GM10847 (cell line): Measurements from ENCODE around the gene ITGB2.
A peak's percentile ranks its signal among the peaks of the same experiment; 100 is the strongest.

ENCODE experiments used
- POLR2A ChIP-seq: IDR thresholded peaks from 2 replicates; pipeline ENCODE4 v1.6.1; 2011; ENCODE audit not compliant: insufficient read length; ENCODE audit errors: extremely low read depth

ITGB2 gene

DNA sequence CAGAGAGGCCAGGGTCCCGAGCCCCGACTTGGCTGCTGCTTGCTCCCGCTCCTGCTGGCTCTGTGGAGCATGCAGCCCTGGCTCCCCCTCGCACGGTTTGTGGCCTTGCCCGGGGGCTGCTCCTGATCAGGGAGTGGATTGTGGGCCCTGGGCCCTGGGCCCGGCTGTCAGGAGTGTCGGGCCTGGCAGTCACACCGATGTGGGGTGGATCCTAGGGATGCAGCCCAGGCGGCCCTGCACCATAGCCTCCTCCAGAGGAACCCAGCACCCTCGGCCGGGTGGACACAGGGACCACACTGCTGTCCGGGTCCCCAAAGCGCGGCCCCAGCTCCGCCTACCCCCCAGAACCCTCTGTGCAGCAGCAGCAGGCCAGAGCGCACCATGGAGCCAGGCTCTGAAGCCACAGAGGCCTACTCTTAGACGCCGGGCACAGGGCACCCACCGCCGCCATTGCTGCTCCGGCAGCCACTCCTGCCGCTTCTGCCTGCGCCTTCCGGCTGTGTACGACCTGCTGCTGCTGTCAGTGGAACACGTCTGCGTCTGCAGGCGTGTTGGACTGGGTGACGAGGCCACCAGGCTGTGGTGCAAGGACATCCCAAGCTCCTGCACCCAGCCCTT is 28.6 kb upstream of the ITGB2 start:
- TF ChIP-seq POLR2A = no peak

DNA sequence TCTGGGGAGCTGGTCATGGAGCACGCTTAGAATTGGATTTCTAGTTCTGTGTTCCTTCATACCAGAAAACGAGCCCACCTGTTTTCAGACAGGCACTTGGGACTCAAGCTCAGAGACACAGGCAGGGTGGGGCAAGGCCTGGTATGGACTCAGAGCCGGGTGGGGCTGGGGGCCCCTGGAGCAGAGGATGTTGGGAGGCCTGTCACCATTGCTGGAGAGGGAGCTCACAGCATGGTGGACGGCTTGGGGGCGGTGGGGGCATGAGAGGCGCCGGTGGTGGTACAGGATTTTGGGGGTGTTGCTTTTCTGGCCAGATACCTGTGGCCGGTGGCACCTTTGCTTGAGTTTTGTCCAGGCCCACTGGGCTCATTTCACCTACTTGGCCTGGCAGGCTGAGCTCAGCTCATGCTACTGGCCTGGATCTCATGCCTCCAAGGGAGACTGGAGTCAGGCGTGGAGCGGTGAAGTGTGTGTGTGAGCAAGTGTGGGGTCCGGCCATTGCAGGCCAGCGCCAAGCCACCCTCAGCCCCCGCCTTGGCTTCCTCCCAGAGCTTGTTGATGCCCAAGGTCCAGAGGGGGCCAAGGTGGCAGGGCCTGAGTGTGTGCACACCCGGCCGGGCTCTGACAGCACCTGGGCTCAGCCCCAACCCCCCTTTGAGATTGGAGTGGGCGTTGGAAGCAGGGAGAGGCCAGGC is 27.9 kb upstream of the ITGB2 start:
- no peak for TF ChIP-seq POLR2A

DNA sequence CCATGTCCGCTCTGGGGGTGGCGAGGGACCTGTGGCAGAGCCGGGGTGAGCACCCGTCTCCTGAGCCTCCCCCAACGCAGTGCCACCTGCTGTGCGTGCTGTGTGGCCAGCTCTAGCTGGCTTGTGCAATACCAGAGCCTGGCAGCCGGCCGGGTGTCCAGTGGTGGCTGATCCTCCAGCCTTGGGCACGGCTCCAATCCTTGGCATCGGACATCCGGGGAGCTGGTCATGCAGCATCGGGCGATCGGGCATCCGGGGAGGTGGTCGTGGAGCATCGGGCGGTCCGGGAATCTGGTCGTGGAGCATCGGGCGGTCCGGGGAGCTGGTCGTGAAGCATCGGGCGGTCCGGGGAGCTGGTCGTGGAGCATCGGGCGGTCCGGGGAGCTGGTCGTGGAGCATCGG is 27.2 kb upstream of the ITGB2 start:
- no peak for TF ChIP-seq POLR2A

DNA sequence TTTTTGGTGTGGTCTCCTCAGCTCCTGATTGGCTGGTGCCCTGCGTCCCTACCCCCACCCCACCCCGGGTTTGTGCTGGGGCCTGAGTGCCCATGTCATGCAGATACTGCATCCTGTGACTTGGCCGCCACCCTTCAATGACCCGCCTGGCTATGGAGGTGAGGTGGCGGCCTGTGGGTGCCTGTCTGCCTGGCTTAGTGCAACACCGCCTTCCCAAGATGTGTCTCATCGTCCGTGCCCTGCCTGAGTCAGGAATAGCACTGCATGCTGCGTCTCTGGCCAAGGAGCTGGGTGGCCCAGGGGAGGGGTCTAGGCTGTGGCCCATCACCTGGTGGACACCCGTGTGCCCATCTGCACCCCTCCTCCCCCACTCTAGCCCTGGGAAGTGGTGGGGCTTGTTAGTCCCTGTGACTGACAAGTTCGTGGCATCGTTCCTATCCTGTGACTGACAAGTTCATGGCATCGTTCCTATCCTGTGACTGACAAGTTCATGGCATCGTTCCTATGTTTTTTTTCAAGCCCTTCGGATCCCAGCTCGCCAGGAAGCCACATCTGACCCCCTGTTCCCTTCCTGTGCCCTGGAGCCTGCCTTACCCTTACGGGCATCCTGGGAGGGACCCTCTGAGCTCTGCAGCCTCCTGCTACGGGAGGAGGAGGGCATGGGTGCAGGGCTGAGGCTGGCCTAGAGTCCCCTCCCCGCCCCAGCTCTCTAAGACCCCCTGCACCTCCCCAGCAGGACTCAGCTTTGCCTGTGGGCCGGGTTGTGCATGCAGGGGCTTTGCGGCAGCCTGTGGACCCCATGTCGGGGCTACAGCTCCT is 26.6 kb upstream of the ITGB2 start:
- TF ChIP-seq POLR2A = no peak

DNA sequence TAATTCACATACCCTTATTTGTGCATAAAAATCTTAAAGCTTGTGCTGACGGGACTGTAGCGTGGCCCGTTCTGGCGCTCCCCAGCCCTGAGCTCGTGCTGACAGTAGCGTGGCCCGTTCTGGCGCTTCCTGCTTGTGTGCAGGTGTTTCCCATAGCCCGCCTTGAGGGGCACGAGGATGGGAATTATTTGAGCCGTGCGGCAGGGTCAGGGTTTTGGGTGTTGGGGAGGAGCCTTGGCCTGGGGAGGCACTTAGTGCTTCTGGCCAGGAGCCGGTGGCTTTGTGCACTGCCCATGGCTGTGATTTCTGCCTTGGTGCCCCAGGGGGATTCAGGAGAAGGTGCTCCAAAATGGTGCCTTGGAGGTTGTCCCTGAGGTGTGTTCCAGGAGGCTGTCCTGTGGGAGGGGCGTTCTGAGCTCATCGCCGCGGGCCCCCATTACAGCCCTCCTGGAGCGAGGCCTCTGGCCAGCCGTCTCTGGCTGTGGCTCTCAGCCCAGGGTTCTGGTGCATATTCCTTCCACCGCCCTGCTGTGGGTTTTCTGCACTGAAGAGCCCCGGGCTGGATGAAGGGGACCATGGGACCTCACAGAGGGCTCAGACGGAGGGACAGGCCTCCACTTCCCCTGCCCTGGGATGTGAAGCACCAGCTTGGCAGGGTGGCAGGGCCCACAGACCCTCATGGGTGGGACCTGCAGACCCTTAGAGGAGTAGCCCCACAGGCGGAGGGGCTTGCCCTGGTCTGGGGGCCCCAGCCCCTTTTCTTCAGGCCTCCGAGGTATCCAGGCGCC is 25.7 kb upstream of the ITGB2 start:
- no peak for TF ChIP-seq POLR2A

DNA sequence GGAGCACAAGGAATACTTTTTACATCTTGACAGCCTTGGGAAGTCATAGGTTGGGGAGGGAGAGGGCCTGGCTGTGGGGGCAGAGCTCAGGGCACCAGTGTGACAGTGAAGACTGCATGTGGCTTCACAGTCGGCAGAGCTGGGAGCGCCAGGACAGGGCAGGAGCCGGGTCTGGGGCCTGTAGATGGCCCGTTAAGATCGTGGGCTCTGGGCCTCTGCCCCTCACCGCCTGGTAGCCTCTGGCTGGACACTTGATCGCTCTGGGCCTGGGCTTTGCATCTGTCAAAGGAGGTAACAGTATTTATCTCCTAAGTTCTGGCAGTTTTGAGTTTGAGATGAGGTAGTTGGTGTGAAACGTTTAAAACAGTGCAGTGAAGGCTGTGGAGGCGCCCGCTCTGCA is 23.9 kb upstream of the ITGB2 start:
- no peak for TF ChIP-seq POLR2A

DNA sequence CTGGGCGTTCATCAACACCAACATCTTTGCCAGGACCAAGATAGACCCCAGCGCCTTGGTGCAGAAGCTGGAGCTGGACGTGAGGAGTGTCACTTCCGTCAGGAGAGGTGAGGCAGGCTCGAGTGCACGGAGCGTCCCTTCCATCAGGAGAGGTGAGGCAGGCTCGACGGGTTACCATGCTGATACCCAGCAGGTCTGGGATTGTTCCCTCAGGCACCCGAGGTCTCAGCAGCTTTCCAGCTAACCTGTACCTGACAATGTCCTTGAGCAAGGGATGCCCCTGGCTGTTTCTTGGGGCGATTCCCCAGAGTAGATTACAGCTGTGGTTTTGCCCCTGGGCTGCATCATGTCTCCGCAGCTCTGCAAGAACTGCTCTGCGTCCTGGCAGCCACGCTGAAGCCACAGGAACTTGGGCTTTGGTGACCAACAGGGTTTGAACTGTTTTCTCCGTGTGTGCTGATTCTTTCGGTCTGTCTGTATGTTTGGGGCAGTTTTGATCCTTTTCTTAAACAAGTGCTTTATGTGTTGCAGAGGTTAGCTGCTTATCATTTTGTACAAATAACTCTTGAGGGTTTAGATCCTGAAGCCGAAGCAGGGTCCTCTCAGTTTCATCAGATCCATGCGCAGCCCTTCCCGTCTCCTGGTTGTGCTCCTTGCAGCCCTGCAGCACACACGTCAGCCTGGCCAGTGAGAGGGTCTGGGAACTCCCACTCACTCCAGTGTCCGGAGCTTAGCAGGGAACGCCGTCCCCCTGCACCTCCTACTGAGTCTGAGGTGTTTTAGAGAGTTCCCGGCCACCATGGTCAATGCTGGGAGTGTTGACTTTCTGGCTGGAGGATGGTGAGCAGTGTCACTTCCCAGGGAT is 23.2 kb upstream of the ITGB2 start:
- no peak for TF ChIP-seq POLR2A

DNA sequence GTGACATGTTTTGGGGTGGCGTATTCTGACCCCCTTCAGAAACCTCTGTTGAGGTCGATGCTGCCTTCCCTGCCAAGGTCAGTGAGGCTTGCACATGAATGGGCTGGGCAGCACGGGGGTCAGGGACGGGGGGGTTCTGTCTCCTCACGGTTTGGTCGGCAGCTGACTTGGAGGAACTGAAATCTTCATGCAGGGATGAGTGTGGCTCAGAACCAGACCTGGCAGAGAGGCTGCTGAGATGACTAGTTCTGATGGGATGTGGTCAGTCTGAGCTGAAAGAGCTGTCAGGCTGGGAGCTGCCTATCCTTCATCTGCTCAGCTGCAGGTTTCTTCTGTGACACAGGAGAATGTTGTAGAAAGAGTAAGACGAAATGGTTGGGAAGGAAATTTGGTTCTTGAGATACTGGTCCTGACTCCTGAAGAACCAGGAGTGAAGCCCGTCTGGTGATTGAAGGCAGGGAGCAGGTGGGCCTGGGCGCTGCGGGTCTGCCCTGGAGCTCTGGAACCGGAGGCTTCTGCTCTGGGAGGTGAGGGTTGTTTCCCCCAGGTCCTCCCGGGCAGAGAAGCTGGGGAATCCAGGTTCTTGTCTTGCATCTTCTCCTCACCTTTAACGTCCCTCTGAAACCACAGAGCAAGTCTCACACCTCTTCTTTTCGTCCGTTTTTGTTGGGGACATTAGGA is 22.4 kb upstream of the ITGB2 start:
- TF ChIP-seq POLR2A = no peak

DNA sequence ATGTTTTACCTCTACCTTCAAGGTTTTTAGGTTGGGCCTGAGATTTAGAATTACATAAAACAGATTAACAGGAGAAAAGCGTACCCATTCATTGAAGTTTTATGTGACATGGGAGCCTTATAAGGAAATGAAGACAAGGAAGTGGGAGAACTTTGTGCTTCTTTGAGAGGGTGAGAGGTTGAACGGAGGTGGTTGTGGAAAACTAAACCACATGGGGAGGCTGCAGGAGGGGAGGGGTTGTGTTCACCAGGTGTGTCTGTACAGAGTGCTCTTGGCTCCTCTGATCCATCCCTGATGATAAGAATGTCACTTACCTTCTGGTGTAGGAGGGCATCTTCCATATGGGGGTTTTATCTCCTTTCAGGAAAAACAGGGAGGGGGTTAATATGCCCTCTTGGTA is 21.9 kb upstream of the ITGB2 start:
- TF ChIP-seq POLR2A = no peak

DNA sequence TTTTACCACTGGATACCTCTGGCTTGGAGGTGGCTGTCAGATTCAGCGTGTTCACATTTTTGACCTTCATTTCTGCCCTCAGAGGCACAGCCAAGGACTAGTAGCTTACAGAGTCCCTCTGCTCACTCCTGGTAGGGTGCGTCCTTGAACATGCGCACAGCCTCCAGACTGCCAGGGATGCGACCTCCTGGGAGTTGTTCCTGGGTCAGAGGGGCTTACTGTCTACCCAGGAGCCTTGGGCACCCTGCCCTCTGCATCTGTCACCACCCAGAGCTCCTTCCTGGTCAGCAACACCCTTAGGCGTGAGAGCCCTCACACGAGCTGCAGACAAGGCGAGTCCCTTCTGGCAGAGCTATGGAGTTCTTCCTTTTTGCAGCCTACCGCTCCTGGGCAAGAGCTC is 20.9 kb upstream of the ITGB2 start:
- TF ChIP-seq POLR2A = no peak

DNA sequence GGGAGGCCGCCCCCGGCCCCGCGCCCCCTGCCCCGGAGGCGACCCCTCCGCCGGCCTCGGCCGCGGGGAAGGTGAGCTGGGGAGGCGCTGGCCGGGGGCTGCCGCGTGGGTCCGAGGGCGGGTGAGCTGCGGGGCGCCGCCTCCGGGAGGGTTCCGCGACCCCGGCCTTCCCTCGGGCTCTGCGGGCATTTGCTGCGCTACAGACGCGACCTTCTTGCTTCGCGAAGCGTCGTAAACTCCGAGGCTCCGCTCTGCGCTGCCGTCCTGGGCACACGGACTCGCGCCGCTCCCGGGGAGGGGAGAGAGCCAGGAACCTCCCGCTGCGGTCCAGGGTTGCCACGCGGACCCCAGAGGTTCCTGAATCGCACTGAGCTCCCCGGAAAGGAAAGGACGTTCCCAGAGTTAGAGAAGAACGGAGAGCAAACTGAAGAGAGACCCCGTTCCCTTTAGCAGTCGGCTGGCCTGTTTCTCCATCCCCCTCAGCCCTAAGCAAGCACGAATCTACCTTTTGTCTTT is 19.5 kb upstream of the ITGB2 start:
- no peak for TF ChIP-seq POLR2A

DNA sequence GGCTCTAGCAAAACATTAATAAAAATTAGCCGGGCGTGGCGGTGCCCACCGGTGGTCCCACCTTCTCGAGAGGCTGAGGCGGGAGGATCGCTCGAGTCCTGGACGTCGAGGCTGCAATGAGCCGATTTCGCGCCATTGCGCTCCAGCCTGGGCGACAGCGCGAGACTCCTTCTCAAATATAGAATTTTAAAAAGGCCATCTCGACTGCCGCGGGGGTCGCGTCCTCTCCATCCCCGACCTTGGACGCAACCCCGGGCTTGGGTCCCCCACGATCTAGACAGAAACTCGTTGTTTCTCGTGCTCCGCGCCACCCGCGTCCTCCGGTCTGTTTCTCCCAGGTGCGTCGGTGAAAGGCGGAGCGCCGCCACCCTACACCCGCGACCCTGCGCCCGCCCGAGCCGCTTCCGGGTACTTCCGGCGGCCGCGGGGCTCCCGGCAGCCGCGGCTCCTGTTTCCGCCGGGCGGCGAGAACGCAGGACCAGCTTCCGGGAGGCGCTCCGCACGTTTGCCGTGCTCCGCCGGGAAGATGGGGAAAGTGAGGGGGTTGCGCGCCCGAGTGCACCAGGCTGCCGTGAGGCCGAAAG is 18.9 kb upstream of the ITGB2 start, which contains the start of gene SLX9:
Gene SLX9, plus strand, starts transcription at position 498 of the 584 bp plus-strand sequence. Its CDS starts 29 bp downstream, at position 527.
- peak; percentile 79 for TF ChIP-seq POLR2A
